IMR-90 (cell line): Measurements from ENCODE around the gene MATK.

Experiments used
- BHLHE40 ChIP-seq: fragments of 150-350 bp; IDR thresholded peaks from 2 replicates; pipeline ENCODE4 v1.6.1; 2016; ENCODE audit warnings: mild to moderate bottlenecking, low read depth, low read length
- CEBPB ChIP-seq: IDR thresholded peaks from 2 replicates; pipeline ENCODE4 v1.6.1; 2012; ENCODE audit warnings: low read depth, low read length, improper control_type of control experiment
- CTCF ChIP-seq: conservative IDR thresholded peaks from 2 replicates; pipeline ENCODE4 v1.5.1; 2012; ENCODE audit warnings: mild to moderate bottlenecking, low read depth, low read length, improper control_type of control experiment
- MXI1 ChIP-seq: IDR thresholded peaks from 2 replicates; pipeline ENCODE4 v1.6.1; 2012; ENCODE audit warnings: low read depth, mild to moderate bottlenecking, low read length, moderate library complexity, borderline replicate concordance
- POLR2A ChIP-seq: IDR thresholded peaks from 2 replicates; pipeline ENCODE4 v1.6.1; 2012; ENCODE audit warnings: mild to moderate bottlenecking, low read depth, low read length
- RAD21 ChIP-seq: IDR thresholded peaks from 2 replicates; pipeline ENCODE4 v1.6.1; 2012; ENCODE audit warnings: low read length, improper control_type of control experiment
- RCOR1 ChIP-seq: IDR thresholded peaks from 2 replicates; pipeline ENCODE4 v1.6.1; 2012; ENCODE audit warnings: mild to moderate bottlenecking, low read length, improper control_type of control experiment; ENCODE audit not compliant: insufficient replicate concordance
- TF ChIP-seq, protein P1 (sequence below): fragments of 150-350 bp; IDR thresholded peaks from 2 replicates; pipeline ENCODE4 v1.6.1; 2017; ENCODE audit warnings: mild to moderate bottlenecking, antibody characterized with exemption, low read length, low read depth

GRCh38 chr19:3762130-3762473 lies 24.1 kb downstream of the MATK start:
- no peak for TF ChIP-seq CEBPB
- no peak for TF ChIP-seq BHLHE40
- no peak for TF ChIP-seq CTCF
- no peak for TF ChIP-seq POLR2A
- TF ChIP-seq, protein P1, sequence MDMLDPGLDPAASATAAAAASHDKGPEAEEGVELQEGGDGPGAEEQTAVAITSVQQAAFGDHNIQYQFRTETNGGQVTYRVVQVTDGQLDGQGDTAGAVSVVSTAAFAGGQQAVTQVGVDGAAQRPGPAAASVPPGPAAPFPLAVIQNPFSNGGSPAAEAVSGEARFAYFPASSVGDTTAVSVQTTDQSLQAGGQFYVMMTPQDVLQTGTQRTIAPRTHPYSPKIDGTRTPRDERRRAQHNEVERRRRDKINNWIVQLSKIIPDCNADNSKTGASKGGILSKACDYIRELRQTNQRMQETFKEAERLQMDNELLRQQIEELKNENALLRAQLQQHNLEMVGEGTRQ: no peak
- no peak for TF ChIP-seq RAD21
- no peak for TF ChIP-seq RCOR1
- no peak for TF ChIP-seq MXI1
